ENCODE results near the gene PCF11. TPM values are rescaled to one million over a fixed set of nuclear protein-coding genes. Genes with fewer than 3 reads are reported as not detected.

PCF11 gene
- total and polyA plus RNA-seq, 12 donors: 20.2 to 62.8 (median 46.9) TPM

- DNase-seq: no peak
- H3K27ac ChIP-seq: no peak overlapping the region
- H3K4me3 ChIP-seq: no peak overlapping the region
- TF ChIP-seq POLR2A (IDR thresholded peaks at IDR 0.05) (no peak), CTCF (IDR thresholded peaks at IDR 0.05) (no peak)
- H3K36me3 ChIP-seq (replicated peaks in 1 of 2): no peaks in the 10 kb centered on the region
- intact Hi-C loops (cut with DNase I): no loop called here
- peaks cover 0 to 18% of the 10 kb centered on the region in 2 donors for H3K4me1 ChIP-seq (replicated peaks in 1 of 2)
- H3K9me3 ChIP-seq (replicated peaks in 1 of 3): no peaks in the 10 kb centered on the region
- H3K27me3 ChIP-seq: no peaks in the 10 kb centered on the region
Observed at GRCh38 chr11:83120327-83120726, 36.6 kb upstream of the PCF11 start.

GRCh38 chr11:83122050-83122449 lies 34.9 kb upstream of the PCF11 start:
- H3K27ac ChIP-seq: no peak overlapping the region
- no peak for TF ChIP-seq CTCF (IDR thresholded peaks at IDR 0.05)
- TF ChIP-seq POLR2A (IDR thresholded peaks at IDR 0.05): no peak
- H3K4me3 ChIP-seq: no peak overlapping the region
- H3K27me3 ChIP-seq: no peaks in the 10 kb centered on the region
- DNase-seq: no peak
- no peaks in the 10 kb centered on the region for H3K36me3 ChIP-seq (replicated peaks in 1 of 2)
- H3K4me1 ChIP-seq (replicated peaks in 1 of 2): peaks cover 0 to 1% of the 10 kb centered on the region in 2 donors
- no peaks in the 10 kb centered on the region for H3K9me3 ChIP-seq (replicated peaks in 1 of 3)
- intact Hi-C loops (cut with DNase I): no loop called here

GRCh38 chr11:83122766-83123165 lies 34.2 kb upstream of the PCF11 start:
- Histone ChIP-seq H3K9me3 (replicated peaks in 1 of 3) (no peaks in the 10 kb centered on the region), H3K36me3 (replicated peaks in 1 of 2) (no peaks in the 10 kb centered on the region), H3K27me3 (no peaks in the 10 kb centered on the region), H3K4me3 (no peak overlapping the region), H3K4me1 (replicated peaks in 1 of 2) (no peaks in the 10 kb centered on the region), H3K27ac (no peak overlapping the region)
- 91 to 94% (median 93%) methylated on average over 2 of the region's 2 CpGs for WGBS, 4 donors
- TF ChIP-seq POLR2A (IDR thresholded peaks at IDR 0.05) (no peak), CTCF (IDR thresholded peaks at IDR 0.05) (no peak)
- intact Hi-C loops (cut with DNase I): no loop called here
- DNase-seq: no peak

GRCh38 chr11:83124636-83125424 lies 32.1 kb upstream of the PCF11 start:
- Histone ChIP-seq H3K27me3 (no peaks in the 10 kb centered on the region), H3K9me3 (replicated peaks in 1 of 3) (no peaks in the 10 kb centered on the region), H3K36me3 (replicated peaks in 1 of 2) (no peaks in the 10 kb centered on the region), H3K4me3 (no peak overlapping the region), H3K4me1 (replicated peaks in 1 of 2) (no peaks in the 10 kb centered on the region), H3K27ac (no peak overlapping the region)
- intact Hi-C loops (cut with DNase I): no loop called here
- 53 to 60% (median 59%) methylated on average over 4 of the region's 4 CpGs for WGBS, 4 donors
- no peak for DNase-seq
- no peak for TF ChIP-seq POLR2A (IDR thresholded peaks at IDR 0.05)
- TF ChIP-seq CTCF (IDR thresholded peaks at IDR 0.05): no peak

All from adrenal gland (tissue), 12 donors.